GM21576 (cell line): Measurements from ENCODE around the gene PPP1R1B.

Experiments
- ATAC-seq: cut with Tn5 transposase; IDR thresholded peaks from one replicate; pipeline ENCODE4 v1.9.1; 2021; ENCODE audit warnings: mild to moderate bottlenecking, moderate library complexity; ENCODE audit not compliant: unreplicated experiment

PPP1R1B gene

DNA sequence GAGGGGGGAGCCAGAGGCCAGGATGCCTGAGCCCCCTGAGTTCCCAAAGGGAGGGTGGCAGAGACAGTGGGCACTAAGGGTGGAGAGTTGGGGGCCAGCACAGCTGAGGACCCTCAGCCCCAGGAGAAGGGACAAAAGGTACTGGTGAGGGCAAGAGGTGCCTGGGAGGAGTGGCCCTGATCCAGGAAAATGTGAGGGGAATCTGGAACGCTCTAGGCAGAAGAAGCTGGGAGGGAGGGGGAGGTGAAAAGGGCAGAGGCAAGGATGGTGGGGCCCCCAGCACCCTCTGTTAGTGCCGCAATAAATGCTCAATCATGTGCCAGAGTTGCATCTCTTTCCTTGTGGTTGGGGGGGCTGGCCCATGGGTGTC, 39.5 kb downstream of the PPP1R1B start:
- ATAC-seq: no peak

- ATAC-seq: no peak
These were observed 40.0 kb downstream of the PPP1R1B start for GRCh38 chr17:39666601-39667261.

- no peak for ATAC-seq
These were observed 40.7 kb downstream of the PPP1R1B start for GRCh38 chr17:39667262-39667944.

- no peak for ATAC-seq
These were observed 41.5 kb downstream of the PPP1R1B start, which contains the start of gene PNMT for GRCh38 chr17:39667945-39668924. Gene PNMT, plus strand, starts transcription at chr17:39668453. Its CDS starts 23 bp downstream, at chr17:39668476.

GRCh38 chr17:39669897-39670735, 43.4 kb downstream of the PPP1R1B start:
- ATAC-seq: no peak

DNA sequence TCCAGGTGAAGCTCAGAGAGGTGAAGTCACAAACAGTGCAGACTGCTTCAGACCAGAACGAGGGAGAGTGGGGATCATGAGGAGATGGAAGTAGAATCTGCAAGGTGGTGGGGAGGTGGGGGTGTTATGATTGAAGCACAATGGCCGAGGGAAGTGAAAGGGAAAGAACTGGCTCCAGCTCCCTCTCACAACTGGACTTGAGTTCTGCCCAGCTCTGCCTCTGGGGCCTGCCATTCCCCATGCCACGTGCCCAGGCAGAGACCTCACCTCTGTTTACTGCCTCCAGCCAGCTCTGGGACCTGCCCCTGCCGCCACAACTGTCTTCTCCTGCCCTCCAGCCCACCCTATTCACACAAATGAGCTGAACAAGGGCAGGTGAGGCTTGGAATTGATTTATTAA, 44.0 kb downstream of the PPP1R1B start:
- no peak for ATAC-seq

DNA sequence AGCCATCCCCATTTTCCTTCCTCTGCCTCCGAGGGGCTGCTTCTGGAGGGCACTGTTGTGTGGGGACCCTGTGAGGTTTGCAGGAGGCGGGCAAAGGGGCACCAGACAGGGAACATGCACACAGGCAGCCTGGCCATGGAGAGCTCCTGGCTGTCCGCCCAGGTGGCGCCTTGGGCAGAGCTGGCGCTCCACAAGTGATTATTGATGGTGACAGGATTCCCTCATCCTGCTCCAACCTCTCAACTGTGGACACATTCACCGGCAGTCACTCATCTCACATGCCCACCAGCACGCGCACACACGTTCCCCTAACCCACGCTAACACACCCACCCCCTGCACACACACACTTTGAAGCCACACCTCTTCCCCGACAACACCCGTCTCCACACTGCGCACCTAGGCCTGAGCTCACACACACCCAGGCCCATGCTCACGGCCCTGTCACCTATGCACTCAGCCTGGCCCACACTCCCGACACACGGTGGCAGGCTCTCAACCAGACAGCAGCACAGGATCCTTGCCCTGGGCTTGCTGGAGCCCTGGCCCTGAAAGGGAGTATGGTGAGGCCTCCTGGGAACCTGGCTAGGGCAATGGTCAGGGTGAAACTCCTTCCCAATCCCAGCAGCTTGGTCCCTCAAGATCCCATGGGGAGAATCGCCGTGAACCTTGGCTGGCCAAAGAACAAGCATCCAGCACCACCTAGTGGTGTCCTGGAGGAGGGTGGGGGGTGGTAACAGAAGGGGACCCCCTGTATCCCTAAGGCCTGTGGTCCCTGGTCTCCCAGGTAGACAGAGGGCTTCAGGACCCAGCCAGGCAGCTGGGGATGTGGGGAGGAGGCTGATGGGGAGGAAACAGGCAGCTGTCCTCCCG, 45.1 kb downstream of the PPP1R1B start:
- ATAC-seq: no peak

DNA sequence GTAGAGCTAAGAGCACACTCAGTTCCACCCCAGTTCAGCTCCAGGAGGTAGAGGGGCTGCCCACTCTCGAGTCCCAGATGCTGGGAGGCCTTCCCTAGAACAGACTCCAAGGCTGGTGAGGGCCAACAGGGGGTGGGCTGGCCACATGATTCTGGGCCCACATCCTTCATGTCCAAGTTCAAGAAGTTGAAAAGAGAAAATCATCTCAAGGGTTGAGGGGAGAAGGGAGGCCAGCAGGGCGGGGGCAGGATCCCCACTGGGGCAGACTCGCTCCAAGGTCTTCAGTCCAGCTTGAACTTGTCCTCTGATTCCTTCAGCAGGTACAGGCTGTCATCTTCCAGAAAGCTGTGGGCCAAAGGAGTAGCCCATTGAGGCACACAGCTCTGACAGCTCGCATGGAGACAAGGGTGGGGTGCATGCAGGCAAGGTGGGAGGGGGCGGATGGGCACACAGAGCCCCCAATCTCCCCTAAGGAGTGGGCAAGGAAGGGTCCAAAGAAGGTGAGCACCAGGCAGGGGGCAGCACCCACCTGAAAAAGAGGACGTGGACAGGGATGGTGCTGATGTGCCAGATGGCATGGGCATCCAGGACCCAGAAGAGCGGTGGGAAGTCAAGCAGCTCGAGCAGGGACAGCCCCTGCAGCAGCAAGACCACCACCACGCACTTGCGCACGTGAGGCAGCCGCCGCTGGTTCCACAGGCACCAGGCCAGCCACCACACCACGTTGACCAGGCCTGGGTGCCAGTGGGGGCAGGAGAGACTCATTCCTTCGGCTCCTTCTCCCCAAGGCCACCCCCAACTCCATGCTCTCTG, 46.0 kb downstream of the PPP1R1B start:
- ATAC-seq: no peak

DNA sequence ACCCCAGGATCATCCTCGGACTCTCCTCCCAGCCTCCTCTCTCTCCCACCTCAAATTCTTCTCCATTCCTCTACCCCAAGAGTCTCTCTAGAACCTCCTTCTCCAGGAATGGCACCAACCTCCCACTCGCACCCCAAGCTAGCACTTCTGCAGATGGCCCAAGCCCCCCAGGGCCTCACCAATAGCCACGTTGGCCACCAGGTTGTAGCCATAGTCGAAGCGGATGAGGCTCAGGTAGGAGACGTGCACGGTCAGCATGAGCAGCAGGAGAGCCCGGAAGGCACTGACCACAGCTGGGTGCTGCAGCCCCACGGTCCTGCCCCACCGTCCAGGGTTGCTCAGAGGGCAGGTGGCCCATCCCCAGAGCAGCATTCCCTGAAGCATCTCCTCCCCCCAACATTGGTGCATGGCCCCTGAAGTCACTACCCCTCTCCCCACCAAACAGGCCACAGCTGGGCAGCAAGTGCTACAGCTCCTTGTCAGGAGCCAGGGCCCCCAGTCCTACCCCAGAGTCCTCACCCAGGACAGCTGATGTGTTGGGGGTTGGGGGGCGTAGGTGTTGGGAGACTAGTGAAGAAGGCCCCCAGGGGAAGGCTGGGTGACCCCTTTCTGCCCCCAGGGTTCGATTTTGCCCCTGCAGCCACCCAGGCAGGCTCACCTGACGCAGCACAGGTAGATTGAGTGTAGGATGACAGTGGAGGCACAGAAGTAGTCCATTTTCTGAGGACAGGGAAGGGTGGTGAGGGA, 46.8 kb downstream of the PPP1R1B start:
- no peak for ATAC-seq

DNA sequence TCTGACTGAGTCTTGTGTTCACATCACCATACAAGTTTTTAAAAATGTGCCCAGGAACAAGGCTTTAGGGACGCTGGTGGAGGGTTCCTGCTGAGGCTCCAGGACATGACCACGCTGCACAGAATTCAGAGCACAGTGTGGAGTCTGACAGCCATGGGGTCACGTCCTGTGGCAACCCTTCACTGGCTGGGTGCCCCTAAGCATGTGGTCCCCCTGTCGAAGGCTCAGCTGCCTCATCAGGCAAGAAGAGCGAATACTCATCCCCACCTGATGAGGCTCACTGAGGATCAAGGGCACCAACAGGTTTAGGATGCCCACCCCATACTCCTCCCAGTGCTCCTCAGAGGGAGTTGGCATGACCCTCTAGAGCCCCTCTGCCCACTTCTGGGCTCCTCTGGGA, 47.4 kb downstream of the PPP1R1B start:
- ATAC-seq: no peak

GRCh38 chr17:39674702-39675389, 48.1 kb downstream of the PPP1R1B start:
- no peak for ATAC-seq

DNA sequence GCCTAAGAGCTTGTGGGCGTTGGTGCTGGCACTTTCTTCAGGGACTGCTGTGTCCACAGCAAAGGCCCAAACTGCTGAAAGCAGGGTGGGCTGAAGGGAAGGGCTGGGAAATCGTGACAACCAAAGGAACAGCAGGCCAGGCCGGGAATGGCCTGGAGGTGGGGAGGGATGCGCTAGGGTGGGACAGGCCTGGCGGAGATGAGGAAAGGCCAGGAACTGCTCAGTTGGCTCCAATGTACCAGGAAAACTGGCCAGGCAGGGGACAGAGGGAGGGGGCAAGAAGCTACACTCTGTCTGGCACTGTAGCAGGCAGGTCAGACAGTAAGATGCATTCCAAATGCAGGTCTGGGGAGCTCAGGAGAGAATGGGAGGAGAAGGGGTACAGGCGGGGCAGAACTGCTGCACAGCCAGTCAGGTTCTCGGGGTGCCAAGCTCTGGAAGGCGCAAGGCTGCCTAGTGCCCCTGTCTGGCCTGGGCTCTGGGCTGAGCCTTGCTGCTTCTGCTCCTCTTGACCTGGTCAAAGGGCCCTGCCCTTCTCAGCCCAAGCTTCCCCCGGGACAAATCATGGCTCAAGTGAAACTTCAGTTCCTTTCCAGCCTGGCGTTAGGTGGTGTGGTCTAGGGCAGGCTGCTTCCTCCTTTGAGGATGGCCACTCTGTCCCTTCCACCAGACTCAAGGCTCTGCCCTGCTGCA, 48.8 kb downstream of the PPP1R1B start:
- no peak for ATAC-seq

GRCh38 chr17:39676198-39676819, 49.6 kb downstream of the PPP1R1B start:
- ATAC-seq: no peak

DNA sequence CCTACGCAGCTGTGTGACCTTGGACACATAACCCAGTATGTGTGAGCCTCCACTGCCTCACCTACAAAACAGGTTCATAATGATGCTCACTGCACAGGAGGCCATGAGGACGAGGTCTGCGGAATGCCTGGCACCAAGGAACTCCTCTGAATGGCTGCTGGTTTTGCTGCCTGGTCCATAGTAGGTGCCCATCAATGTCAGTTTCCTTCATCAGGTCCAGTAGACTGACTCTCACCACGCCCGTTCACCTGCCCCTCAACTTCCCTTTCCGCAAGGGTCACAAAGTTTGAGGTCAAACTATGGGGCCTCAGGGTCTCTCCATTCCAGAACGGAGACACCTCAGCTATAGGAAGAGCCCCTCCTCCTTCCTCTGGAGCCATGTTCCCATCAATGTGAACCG, 50.3 kb downstream of the PPP1R1B start:
- no peak for ATAC-seq

DNA sequence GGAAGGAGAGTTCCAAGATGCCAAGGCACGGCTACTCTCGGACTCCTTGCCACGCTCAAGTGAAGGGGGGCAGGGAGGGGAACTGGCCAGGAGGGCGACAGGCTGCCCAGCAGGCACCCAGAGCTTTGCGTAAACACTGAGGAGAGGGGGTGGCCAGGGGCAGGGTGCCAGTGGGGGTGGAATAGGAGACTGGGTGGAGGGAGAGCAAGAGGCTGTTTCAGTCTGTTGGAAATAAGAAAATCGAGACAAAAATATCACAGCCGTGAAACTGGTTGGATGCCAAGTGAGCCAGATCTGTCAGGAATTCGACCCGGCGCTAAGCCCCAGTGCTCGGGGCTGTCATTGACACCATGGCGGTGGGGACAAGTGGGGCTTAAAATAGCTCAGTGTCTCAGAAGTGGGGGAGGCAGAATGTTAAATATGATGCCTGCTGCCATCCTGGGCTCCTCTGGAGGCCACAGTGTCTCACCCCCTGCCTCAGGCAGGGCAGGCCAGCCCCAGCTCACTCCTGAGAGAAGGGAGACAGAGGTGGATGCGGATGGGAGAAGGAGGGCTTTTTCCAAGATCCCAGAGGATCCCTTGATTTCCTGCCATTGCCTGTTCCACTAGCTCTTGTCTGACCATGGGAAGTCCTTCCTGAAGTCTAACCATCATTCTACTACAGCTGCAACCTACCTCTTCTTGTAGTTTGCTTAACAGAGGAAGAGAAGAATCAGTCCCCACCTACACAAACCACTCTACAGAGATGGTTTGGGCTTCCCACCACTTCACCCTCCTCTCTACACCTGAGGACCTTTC, 51.0 kb downstream of the PPP1R1B start:
- no peak for ATAC-seq
